ENCODE results near the gene HOXB2. TPM values are rescaled to one million over a fixed set of nuclear protein-coding genes. Genes with fewer than 3 reads are reported as not detected.
A peak's percentile ranks its signal among the peaks of the same experiment; 100 is the strongest.

HOXB2 gene
- total RNA-seq, 1 experiment from 2014 or later: not detected

- Histone ChIP-seq H3K79me1 (ENCODE audit: insufficient read depth, low read depth, low read length, poor library complexity, severe bottlenecking) (no peaks in the 10 kb centered on the region), H3K18ac (ENCODE audit: insufficient read length, low read depth, low read length) (no peak overlapping the region), H3K23ac (ENCODE audit: insufficient read length, low read depth, low read length) (no peak overlapping the region), H3K27ac (ENCODE audit: insufficient read length, low read depth, low read length) (no peak overlapping the region), H3K23me2 (ENCODE audit: insufficient read length, low read depth, low read length, poor library complexity, severe bottlenecking) (no peaks in the 10 kb centered on the region), H3K4me1 (ENCODE audit: insufficient read depth, low read length) (peaks cover 8% of the 10 kb centered on the region; the same call in 1 of the 2 replicates), H4K8ac (replicated peaks; ENCODE audit: insufficient read length, low read depth, low read length) (no peak overlapping the region), H3K9ac (ENCODE audit: extremely low read depth, insufficient read length, low read length) (no peak overlapping the region), H3K79me2 (ENCODE audit: insufficient read depth, low read length) (no peaks in the 10 kb centered on the region), H4K91ac (ENCODE audit: insufficient read length, low read depth, low read length) (no peak overlapping the region), H3K27me3 (ENCODE audit: insufficient read depth, low read length) (peaks cover 69% of the 10 kb centered on the region; the same call in 1 of the 2 replicates), H2BK12ac (ENCODE audit: insufficient read length, low read depth, low read length) (no peak overlapping the region), H2BK20ac (ENCODE audit: low read depth, low read length, poor library complexity, severe bottlenecking) (no peak overlapping the region), H3K4me2 (ENCODE audit: insufficient read depth, insufficient read length, low read length) (no peak overlapping the region), H2BK120ac (ENCODE audit: low read depth, low read length, poor library complexity, severe bottlenecking) (no peak overlapping the region), H2BK5ac (ENCODE audit: insufficient read length, low read length) (no peak overlapping the region), H4K20me1 (ENCODE audit: control insufficient read depth, insufficient read depth, insufficient read length) (no peaks in the 10 kb centered on the region), H3K4ac (ENCODE audit: low read depth, low read length) (no peak overlapping the region), H3K14ac (ENCODE audit: insufficient read depth, low read length) (no peak overlapping the region), H2BK15ac (ENCODE audit: low read depth, low read length) (no peak overlapping the region), H3T11ph (ENCODE audit: low read length) (no peak overlapping the region), H3K9me3 (ENCODE audit: control insufficient read depth, low read depth, low read length) (no peaks in the 10 kb centered on the region), H2AFZ (ENCODE audit: low read length) (no peak overlapping the region), H4K5ac (ENCODE audit: insufficient read length, low read depth, low read length) (no peak overlapping the region), H3K56ac (ENCODE audit: insufficient read length, low read depth, low read length) (no peak overlapping the region), H2AK5ac (ENCODE audit: insufficient read length, low read length) (no peak overlapping the region)
- Mint-ChIP-seq H3K4me3 (no peak overlapping the region), H3K27ac (no peak overlapping the region), H3K36me3 (ENCODE audit: insufficient read depth in 1 of 3, low read depth in 3 of 3) (no peaks in the 10 kb centered on the region), H3K4me1 (peaks cover 28 to 50% of the 10 kb centered on the region in 2 experiments), H3K27me3 (ENCODE audit: low read depth) (peaks cover 100% of the 10 kb centered on the region), H3K9me3 (peaks cover 4 to 16% of the 10 kb centered on the region in 2 experiments; a peak in 3 of 5 replicates)
- no peak for TF ChIP-seq CTCF (conservative IDR thresholded peaks at IDR 0.05)
- WGBS (ENCODE audit: extremely low coverage, insufficient read length, low lambda C conversion rate): no CpG with 5 or more reads among the region's 11 CpGs
- peak; percentile 75 for DNase-seq
Observed at GRCh38 chr17:48529683-48530009, 15.3 kb downstream of the HOXB2 start.
